ENCODE data around the gene TNS1. TPM values are rescaled to one million over a fixed set of nuclear protein-coding genes. Genes with fewer than 3 reads are reported as not detected.
A peak's percentile ranks its signal among the peaks of the same experiment; 100 is the strongest.
"Not testable (repeated sequence)": the region's sequence is repeated elsewhere in the genome, so short reads cannot be mapped to it uniquely, and the experiment has no call there.

TNS1 gene
- total RNA-seq, 2 donors from 2014 or later = 0.29 to 2.1 TPM

DNA sequence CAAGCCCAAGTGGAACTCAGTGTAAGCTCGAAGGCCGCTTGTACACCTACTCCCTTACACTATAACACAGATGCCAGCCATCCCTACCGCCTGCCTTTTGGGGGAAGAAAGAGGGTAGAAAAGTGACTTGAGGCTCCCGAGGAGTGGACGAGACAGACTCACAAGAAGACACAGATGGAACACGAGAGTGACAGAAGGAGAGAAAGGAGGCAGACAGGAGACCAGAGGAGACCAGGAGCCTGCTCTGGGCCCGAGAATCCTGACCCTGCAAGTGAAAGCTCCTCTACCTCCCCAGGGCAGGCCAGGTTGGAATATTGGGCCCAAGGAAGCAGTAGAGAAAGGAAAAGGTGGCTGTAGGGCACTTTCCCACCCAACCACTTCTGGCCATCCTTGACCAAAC is 23.4 kb upstream of the TNS1 start:
- no peak overlapping the region for H3K27ac Mint-ChIP-seq
- H3K36me3 Mint-ChIP-seq = no peaks in the 10 kb centered on the region
- H3K27me3 Mint-ChIP-seq = no peaks in the 10 kb centered on the region
- ATAC-seq (no peak), DNase-seq (ENCODE audit: low spot score) (no peak)
- H3K4me3 Mint-ChIP-seq = no peak overlapping the region
- H3K4me1 Mint-ChIP-seq (ENCODE audit: low read depth in 2 of 2) = no peaks in the 10 kb centered on the region
- H3K9me3 Mint-ChIP-seq = no peaks in the 10 kb centered on the region

DNA sequence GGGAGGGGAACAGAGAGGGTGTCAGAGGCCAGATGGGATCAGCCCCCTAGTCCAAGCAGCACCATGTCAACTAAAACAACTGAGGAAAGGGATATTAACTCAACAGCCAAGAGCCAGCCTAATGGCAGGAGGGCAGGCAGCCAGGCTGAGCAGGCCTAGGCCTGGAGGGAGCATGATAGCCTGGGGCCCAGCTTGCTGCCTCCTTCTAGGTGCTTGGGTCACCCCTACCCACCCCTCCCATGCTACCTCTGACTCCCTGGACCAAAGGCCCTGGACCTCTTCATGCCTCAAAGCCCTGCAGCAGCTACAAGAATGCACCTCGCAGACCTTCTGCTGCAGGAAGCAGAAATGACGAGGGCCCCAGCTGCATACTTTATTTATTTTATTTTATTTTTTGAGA is 22.1 kb upstream of the TNS1 start:
- ATAC-seq (no peak), DNase-seq (ENCODE audit: low spot score) (peak; percentile 32)
- no peaks in the 10 kb centered on the region for H3K36me3 Mint-ChIP-seq

GRCh38 chr2:218024336-218024735 is 21.5 kb upstream of the TNS1 start:
- H3K4me1 Mint-ChIP-seq (ENCODE audit: low read depth in 2 of 2) = no peaks in the 10 kb centered on the region

More for the DNA sequence above, 22.1 kb upstream of the TNS1 start:
- Mint-ChIP-seq H3K27ac (no peak overlapping the region), H3K9me3 (no peaks in the 10 kb centered on the region), H3K4me3 (no peak overlapping the region), H3K27me3 (no peaks in the 10 kb centered on the region), H3K4me1 (ENCODE audit: low read depth in 2 of 2) (no peaks in the 10 kb centered on the region)

GRCh38 chr2:218023636-218024035 is 20.8 kb upstream of the TNS1 start:
- no peaks in the 10 kb centered on the region for H3K9me3 Mint-ChIP-seq
- no peak for ATAC-seq
- no peak overlapping the region for H3K4me3 Mint-ChIP-seq
- peak; percentile 47 for DNase-seq (ENCODE audit: low spot score)
- H3K27ac Mint-ChIP-seq = no peak overlapping the region
- H3K27me3 Mint-ChIP-seq = no peaks in the 10 kb centered on the region
- H3K36me3 Mint-ChIP-seq = no peaks in the 10 kb centered on the region
- no peaks in the 10 kb centered on the region for H3K4me1 Mint-ChIP-seq (ENCODE audit: low read depth in 2 of 2)

More at GRCh38 chr2:218024336-218024735, 21.5 kb upstream of the TNS1 start:
- DNase-seq (ENCODE audit: low spot score) (peak; percentile 28), ATAC-seq (no peak)
- Mint-ChIP-seq H3K9me3 (no peaks in the 10 kb centered on the region), H3K4me3 (no peak overlapping the region), H3K27me3 (no peaks in the 10 kb centered on the region), H3K27ac (no peak overlapping the region), H3K36me3 (no peaks in the 10 kb centered on the region)

- H3K4me3 Mint-ChIP-seq = no peak overlapping the region
These were observed 20.2 kb upstream of the TNS1 start for GRCh38 chr2:218022851-218023530.

GRCh38 chr2:218022131-218022850 is 19.5 kb upstream of the TNS1 start:
- Mint-ChIP-seq H3K4me3 (no peak overlapping the region), H3K36me3 (no peaks in the 10 kb centered on the region), H3K27ac (no peak overlapping the region), H3K9me3 (no peaks in the 10 kb centered on the region), H3K4me1 (ENCODE audit: low read depth in 2 of 2) (no peaks in the 10 kb centered on the region), H3K27me3 (no peaks in the 10 kb centered on the region)
- ATAC-seq (no peak), DNase-seq (ENCODE audit: low spot score) (peak; percentile 13)

More at GRCh38 chr2:218022851-218023530, 20.2 kb upstream of the TNS1 start:
- H3K27me3 Mint-ChIP-seq = no peaks in the 10 kb centered on the region
- no peaks in the 10 kb centered on the region for H3K9me3 Mint-ChIP-seq
- H3K4me1 Mint-ChIP-seq (ENCODE audit: low read depth in 2 of 2) = no peaks in the 10 kb centered on the region
- ATAC-seq (no peak), DNase-seq (ENCODE audit: low spot score) (peak; percentile 56)
- no peaks in the 10 kb centered on the region for H3K36me3 Mint-ChIP-seq
- no peak overlapping the region for H3K27ac Mint-ChIP-seq

- Mint-ChIP-seq H3K4me3 (no peak overlapping the region), H3K4me1 (ENCODE audit: low read depth in 2 of 2) (no peaks in the 10 kb centered on the region), H3K9me3 (no peaks in the 10 kb centered on the region), H3K27me3 (peaks cover 2 to 3% of the 10 kb centered on the region in 2 donors), H3K36me3 (no peaks in the 10 kb centered on the region), H3K27ac (no peak overlapping the region)
- DNase-seq (ENCODE audit: low spot score) (peak; percentile 49), ATAC-seq (no peak)
These were observed 18.8 kb upstream of the TNS1 start for GRCh38 chr2:218021536-218022071.

DNA sequence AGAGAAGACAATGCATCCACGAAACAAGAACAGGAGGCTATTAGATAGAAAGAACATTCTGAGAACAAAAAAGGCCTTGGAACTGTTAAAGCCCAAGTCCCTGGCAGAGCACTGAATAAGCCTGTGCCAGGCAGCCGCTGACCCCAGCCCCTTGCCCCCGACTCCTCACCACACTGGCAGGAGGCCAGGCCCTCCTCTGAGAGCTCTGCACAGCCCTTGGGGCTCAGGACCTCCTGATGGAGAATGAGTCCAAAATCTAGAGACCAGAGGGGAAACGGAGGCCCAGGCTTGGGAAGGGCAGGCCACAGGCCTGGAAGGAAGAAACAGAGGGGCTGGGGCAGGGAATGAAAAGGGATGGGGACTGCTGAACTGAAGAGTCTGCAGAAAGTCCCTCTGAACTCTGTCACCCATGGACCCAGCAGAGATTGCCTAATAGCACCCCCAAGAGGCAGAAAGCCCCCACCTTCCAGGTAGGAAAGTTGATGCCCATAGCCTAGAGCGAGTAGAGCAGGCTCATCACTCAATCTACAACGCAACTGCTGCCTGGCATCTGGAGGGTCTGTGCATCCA is 18.3 kb upstream of the TNS1 start:
- H3K27me3 Mint-ChIP-seq = peaks cover 3 to 6% of the 10 kb centered on the region in 2 donors
- no peak overlapping the region for H3K27ac Mint-ChIP-seq
- no peak overlapping the region for H3K4me3 Mint-ChIP-seq
- DNase-seq (ENCODE audit: low spot score) = peak; percentile 8
- H3K4me1 Mint-ChIP-seq (ENCODE audit: low read depth in 2 of 2) = no peaks in the 10 kb centered on the region
- H3K36me3 Mint-ChIP-seq = no peaks in the 10 kb centered on the region
- H3K9me3 Mint-ChIP-seq = no peaks in the 10 kb centered on the region
- no peak for ATAC-seq

GRCh38 chr2:218020281-218020680 is 17.5 kb upstream of the TNS1 start:
- Mint-ChIP-seq H3K36me3 (no peaks in the 10 kb centered on the region), H3K27me3 (peaks cover 3 to 6% of the 10 kb centered on the region in 2 donors), H3K4me3 (no peak overlapping the region), H3K4me1 (ENCODE audit: low read depth in 2 of 2) (no peaks in the 10 kb centered on the region), H3K9me3 (no peaks in the 10 kb centered on the region), H3K27ac (no peak overlapping the region)
- DNase-seq (ENCODE audit: low spot score) (peak; percentile 20), ATAC-seq (no peak)

GRCh38 chr2:218019411-218020060 is 16.7 kb upstream of the TNS1 start:
- no peak for ATAC-seq
- DNase-seq (ENCODE audit: low spot score) = no peak
- Mint-ChIP-seq H3K36me3 (no peaks in the 10 kb centered on the region), H3K4me3 (no peak overlapping the region), H3K9me3 (no peaks in the 10 kb centered on the region), H3K27me3 (peaks cover 5 to 9% of the 10 kb centered on the region in 2 donors), H3K27ac (no peak overlapping the region), H3K4me1 (ENCODE audit: low read depth in 2 of 2) (no peaks in the 10 kb centered on the region)

- peaks cover 8 to 12% of the 10 kb centered on the region in 2 donors for H3K27me3 Mint-ChIP-seq
- H3K4me1 Mint-ChIP-seq (ENCODE audit: low read depth in 2 of 2); H3K27ac Mint-ChIP-seq; H3K4me3 Mint-ChIP-seq; DNase-seq (ENCODE audit: low spot score); H3K9me3 Mint-ChIP-seq; H3K36me3 Mint-ChIP-seq; ATAC-seq: not testable (repeated sequence)
These were observed 16.0 kb upstream of the TNS1 start for GRCh38 chr2:218018842-218019125.

- Mint-ChIP-seq H3K36me3 (no peaks in the 10 kb centered on the region), H3K4me3 (no peak overlapping the region), H3K27ac (no peak overlapping the region), H3K27me3 (peaks cover 12% of the 10 kb centered on the region in 2 donors), H3K4me1 (ENCODE audit: low read depth in 2 of 2) (no peaks in the 10 kb centered on the region), H3K9me3 (no peaks in the 10 kb centered on the region)
- DNase-seq (ENCODE audit: low spot score) (no peak), ATAC-seq (no peak)
These were observed 14.6 kb upstream of the TNS1 start for GRCh38 chr2:218017211-218018053.

- no peaks in the 10 kb centered on the region for H3K9me3 Mint-ChIP-seq
- no peak overlapping the region for H3K27ac Mint-ChIP-seq
- no peak overlapping the region for H3K4me3 Mint-ChIP-seq
- no peaks in the 10 kb centered on the region for H3K4me1 Mint-ChIP-seq (ENCODE audit: low read depth in 2 of 2)
- DNase-seq (ENCODE audit: low spot score) (no peak), ATAC-seq (no peak)
- H3K27me3 Mint-ChIP-seq = peaks cover 15% of the 10 kb centered on the region in 2 donors
- H3K36me3 Mint-ChIP-seq = no peaks in the 10 kb centered on the region
These were observed 14.0 kb upstream of the TNS1 start for GRCh38 chr2:218016810-218017209.
